SHP77 treated with DMSO at 0.1 percent for 48 hours (cell line): ENCODE results near the gene HERPUD1.
"Not testable (repeated sequence)": the region's sequence is repeated elsewhere in the genome, so short reads cannot be mapped to it uniquely, and the experiment has no call there.

Experiments
- DNase-seq: peaks from one replicate; lab custom pipeline; 2025; lab: John Stamatoyannopoulos, UW

Gene HERPUD1

GRCh38 chr16:56983211-56983751 lies 51.3 kb downstream of the HERPUD1 start:
- DNase-seq: no peak

DNA sequence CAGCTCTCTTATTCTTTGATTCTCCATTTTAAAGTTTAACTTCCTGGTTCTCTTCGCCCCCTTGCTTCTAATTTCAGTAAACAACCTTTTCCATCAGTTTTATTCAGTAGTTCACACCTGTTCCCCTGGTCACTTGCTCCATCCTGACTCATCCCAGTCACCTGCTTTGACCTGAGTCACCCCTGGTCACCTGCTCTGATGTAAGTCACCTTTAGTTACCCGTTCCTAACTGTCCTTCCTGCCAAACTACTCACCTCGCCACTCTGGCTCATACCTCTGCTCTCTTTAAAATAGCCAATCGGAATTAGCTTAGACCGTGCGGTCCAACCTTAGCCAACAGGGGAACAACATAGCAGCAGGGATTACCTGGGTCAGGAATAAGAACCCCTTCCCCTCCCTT lies 52.7 kb downstream of the HERPUD1 start:
- no peak for DNase-seq

DNA sequence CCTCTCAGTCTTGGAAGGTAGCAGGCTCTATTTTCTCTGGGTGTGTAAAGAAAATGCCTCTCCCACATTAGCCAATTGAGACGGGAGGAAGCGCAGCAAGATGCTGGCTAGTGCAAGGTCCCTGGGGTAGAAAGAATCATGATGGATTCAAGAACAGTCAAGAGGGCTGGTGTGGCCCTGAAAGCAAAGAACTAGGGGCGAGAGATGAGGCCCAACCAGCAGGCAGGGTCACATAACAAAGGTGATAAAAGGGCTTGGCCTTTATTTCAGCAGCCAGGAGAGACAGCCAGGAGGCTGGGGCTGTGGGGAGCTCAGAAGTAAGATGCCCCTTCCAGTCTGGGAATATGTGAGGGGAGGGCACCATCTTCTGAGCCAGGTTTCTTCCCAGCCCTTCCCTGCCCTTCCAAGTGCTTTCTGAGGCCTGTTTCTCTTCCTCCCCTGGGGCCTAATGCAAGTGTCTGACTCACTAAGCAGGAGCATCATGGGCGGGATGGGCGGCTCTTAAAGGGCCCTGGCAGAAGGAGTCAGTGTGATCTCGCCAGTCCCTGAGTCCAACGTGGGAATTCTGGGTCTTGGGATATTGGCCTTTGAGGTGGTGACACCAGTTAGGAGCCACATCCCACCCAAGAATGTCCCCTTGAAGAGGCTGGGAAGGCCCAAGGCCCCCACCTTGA lies 53.5 kb downstream of the HERPUD1 start:
- no peak for DNase-seq

- DNase-seq: no peak
Measured at GRCh38 chr16:56985962-56986360, 54.0 kb downstream of the HERPUD1 start.

GRCh38 chr16:56986361-56986760 lies 54.4 kb downstream of the HERPUD1 start:
- no peak for DNase-seq

DNA sequence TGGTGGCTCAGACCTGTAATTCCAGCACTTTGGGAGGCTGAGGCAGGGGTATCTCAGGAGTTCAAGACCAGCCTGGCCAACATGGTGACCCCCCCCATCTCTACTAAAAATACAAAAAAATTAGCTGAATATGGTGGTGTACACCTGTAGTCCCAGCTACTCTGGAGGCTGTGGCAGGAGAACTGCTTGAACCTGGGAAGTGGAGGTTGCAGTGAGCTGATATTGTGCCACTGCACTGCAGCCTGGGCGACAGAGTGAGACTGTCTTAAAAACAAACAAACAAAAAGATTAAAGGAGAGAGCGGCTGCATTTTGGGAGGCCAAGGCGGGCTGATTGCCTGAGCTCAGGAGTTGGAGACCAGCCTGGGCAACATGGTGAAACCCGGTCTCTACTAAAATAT lies 55.0 kb downstream of the HERPUD1 start:
- not testable (repeated sequence) for DNase-seq

GRCh38 chr16:56987692-56988091 lies 55.8 kb downstream of the HERPUD1 start:
- no peak for DNase-seq

GRCh38 chr16:56988161-56988947 lies 56.4 kb downstream of the HERPUD1 start:
- DNase-seq: no peak

GRCh38 chr16:56988948-56989945 lies 57.3 kb downstream of the HERPUD1 start, which contains the start of gene NLRC5:
NLRC5 (plus strand) TSS chr16:56989557; CDS start chr16:57020713, 31,156 bp downstream.
- DNase-seq: no peak

GRCh38 chr16:56989988-56990387 lies 58.0 kb downstream of the HERPUD1 start:
- no peak for DNase-seq

- no peak for DNase-seq
Measured at GRCh38 chr16:56990407-56991286, 58.7 kb downstream of the HERPUD1 start.

DNA sequence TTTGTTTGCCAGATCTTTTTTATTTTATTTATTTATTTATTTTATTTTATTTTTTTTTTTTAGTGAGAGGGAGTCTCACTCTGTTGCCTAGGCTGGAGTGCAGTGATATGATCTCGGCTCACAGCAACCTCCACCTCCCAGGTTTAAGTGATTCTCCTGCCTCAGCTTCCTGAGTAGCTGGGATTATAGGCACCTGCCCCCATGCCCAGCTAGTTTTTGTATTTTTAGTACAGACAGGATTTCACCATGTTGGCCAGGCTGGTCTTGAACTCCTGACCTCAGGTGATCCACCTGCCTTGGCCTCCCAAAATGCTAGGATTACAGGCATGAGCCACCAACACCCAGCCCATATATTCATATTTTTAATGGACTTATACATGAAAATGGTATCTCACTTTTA lies 60.5 kb downstream of the HERPUD1 start:
- DNase-seq: not testable (repeated sequence)

- no peak for DNase-seq
Measured at GRCh38 chr16:56993204-56993603, 61.3 kb downstream of the HERPUD1 start.

DNA sequence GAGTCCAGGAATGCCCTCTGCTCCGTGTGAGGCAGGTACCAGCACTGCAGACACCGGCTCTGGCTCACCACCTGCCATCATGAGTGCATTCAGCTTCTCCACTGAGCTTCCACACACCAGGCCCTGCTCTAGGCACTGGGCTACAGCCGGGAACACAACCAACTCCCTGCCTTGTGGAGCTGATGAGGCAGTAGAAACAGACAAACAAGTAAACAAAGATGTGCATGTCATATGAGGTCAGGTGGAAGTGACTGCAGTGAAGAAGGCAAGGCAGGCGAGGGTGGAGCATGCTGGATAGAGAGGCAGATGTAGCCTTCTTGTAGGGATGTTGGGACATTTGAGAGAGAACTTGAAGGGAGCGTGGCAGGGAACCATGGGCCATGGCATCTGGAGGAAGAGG lies 62.4 kb downstream of the HERPUD1 start:
- no peak for DNase-seq
